ENCODE measurements around the gene SPNS3. TPM values are rescaled to one million over a fixed set of nuclear protein-coding genes. Genes with fewer than 3 reads are reported as not detected.

The SPNS3 gene
- total RNA-seq, 1 donor from 2014 or later: not detected

DNA sequence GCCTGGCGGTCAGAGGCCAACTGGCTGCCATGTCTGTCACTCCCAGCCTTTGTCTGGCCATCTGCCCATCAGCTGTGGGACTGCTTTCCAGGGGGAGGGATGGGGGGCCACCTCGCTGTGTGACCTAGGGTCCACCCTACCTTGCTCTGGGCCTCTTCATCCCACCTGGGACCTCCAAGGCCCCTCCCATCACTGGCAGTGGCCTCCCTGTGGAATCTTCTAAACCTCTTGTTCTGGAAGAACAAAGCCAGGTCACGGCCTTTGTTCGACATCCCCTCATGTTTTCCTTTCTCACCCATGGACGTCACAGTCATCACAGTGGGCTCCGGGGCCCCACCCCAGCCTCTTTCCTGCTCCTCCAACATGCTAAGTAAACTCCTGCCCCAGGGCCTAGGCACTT is 88.9 kb downstream of the SPNS3 start:
- ATAC-seq (no peak), DNase-seq (ENCODE audit: low spot score) (no peak)

DNA sequence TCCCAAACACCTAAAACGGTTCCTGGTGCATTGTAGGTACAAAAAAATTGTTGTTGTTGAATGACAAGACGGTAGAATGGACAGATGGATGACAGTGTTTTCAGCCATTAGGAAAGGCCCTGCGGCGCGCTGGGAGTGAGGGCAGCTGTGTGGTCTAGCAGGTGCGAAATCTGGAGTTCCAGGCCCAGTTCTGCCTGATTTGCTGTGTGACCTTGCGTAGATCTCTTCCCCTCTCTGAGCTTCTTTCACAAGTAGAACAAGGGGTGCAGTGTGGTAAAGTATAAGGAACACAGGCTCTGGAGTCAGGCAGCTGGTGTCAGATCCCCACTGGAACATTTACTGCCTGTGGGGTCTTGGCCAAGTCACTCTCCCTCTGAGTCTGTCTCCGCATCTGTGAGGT is 90.2 kb downstream of the SPNS3 start:
- no peak for DNase-seq (ENCODE audit: low spot score)
- ATAC-seq: no peak

DNA sequence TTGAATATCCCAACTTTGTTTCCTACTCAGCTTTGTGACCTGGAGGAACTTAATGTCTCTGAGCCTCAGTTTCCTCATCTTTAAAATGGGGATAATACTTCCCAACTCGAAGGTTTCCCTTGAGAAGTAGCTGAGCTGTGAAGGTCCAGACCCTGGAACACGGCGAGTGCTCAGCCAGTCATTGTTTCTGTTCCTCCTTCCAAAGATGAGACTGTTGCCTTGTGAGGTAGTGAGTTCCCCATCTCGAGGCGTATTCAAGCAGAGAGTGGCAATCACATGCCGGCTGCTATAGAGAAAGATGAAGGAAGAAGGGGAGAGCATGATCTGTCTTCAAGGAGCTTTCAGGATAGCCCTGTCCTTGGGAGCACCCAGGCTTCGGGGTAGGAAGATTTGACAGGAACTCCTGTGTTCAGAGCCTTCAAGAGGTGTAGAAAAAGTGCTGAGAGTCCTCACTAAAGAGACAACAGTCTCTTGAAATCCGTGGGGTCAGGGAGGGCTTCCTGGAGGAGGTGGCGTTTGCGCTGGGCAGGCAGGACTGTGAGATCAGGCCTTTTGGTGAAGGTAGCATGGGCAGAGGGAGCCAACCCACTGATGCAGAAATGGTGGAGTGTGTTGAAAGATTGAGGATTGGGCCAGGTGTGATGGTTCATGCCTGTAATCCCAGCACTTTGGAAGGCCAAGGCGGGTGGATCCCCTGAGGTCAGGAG is 92.1 kb downstream of the SPNS3 start:
- DNase-seq (ENCODE audit: low spot score): no peak
- ATAC-seq: no peak

DNA sequence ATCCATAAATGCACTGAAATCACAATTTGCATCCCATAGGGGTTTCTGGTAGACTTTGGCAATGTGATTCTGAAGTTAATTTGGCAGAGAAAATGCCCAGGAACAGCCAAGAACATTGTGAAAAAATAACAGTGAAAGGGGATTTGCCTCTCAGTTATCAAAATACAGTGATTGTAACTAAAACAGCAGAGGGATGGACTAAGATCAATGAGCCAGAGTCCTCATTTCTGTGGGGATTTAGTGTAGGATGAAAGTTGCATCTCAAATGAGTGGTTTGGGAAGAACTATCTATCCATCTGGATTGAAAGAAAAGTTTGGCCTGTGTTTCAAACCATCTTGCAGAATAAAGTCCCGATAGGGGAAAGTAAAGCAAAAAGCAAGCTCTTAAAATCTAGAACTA is 93.4 kb downstream of the SPNS3 start:
- ATAC-seq (no peak), DNase-seq (ENCODE audit: low spot score) (no peak)

DNA sequence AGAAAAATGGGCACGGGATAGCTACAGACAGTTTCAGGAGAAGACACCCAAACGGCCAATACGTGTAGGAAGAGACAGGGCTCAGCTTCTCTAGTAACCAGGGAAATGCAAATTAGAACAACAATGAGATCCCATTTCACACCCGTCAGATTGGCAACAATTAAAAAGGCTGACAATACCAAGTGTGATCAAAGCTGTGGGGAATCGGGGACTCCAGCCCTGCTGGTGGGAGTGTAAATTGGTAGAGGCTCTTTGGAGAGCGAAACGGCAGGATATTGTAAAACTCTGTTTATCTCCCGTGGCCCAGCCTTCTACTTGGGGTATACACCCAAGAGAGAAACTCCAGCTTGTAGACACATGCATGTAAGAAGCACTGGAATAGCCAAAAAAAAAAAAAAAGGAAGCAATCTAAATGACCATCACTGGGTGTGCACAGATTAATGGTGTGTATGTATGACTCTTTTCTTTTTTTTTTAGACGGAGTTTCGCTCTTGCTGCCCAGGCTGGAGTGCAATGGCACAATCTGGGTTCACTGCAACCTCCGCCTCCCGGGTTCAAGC is 93.9 kb downstream of the SPNS3 start:
- no peak for DNase-seq (ENCODE audit: low spot score)
- no peak for ATAC-seq

DNA sequence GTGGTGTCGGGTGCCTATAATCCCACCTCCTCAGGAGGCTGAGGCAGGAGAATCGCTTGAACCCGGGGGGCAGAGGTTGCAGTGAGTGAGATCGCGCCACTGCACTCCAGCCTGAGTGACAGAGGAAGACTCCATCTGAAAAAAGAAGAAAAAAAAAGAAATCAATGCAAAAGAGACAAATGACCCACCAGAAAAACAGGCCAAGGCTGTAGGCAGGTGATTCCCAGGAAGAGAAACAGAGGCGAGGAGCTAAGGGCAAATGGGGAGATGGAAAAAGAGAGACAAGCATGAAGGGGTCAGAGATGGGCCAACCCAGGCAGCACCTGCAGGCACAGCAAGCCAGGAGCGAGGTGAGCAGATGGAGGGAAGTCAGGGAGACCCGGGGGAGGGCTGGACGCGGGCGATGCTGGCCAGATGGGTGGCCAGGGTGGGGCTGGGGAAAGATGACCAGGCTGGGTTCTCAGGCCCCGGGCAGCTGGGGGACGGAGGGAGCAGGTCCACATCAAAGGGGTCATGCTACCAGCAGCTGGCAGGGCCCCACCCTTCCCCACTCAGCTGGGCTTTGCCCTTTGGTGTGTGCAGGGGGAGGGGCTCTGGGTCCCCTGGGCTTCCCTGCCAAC is 95.9 kb downstream of the SPNS3 start:
- no peak for DNase-seq (ENCODE audit: low spot score)
- no peak for ATAC-seq

DNA sequence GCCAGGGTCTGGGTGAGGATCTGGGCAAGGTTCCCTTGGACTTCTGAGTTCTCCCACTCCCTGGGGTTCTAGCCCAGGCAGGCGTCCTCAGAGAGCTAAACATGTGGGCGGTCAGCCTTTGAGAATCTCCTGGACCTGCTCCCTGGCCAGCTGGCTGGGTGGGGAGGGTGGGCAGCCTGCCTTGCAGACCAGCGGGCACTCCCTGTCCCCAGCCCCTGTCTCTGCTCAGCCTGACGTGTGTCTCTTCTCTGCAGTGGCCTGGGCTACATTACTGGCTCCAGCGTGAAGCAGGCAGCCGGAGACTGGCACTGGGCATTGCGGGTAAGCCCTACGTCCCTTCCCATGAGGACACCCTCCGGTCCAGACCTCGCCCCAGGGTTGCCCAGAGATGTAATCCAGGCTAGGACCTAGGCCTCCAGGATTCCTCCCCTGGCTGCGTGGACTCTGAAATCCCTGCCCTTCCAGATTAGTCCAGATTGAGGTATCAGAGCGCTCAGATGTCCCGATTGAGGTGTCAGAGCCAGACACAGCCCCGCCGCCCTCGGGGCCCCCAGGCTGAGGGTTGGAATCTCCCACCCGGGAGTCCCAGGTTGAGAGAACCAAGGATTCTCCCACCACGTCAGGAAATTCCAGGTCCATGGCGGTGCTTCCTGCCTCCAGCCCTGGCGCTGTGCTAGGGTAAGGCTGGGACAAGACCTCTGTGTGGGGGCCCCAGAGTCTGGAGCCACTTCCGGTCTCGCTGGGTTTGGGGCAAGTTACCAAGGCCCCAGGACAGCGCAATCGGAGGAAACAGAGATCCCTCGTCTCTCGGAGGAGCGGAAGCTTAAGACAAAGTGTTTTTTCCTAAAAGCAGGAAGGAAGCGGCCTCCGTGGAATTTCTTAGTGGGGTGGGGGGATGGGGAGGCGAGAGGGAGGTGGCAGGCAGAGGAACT is 97.3 kb downstream of the SPNS3 start:
- ATAC-seq (no peak), DNase-seq (ENCODE audit: low spot score) (no peak)

DNA sequence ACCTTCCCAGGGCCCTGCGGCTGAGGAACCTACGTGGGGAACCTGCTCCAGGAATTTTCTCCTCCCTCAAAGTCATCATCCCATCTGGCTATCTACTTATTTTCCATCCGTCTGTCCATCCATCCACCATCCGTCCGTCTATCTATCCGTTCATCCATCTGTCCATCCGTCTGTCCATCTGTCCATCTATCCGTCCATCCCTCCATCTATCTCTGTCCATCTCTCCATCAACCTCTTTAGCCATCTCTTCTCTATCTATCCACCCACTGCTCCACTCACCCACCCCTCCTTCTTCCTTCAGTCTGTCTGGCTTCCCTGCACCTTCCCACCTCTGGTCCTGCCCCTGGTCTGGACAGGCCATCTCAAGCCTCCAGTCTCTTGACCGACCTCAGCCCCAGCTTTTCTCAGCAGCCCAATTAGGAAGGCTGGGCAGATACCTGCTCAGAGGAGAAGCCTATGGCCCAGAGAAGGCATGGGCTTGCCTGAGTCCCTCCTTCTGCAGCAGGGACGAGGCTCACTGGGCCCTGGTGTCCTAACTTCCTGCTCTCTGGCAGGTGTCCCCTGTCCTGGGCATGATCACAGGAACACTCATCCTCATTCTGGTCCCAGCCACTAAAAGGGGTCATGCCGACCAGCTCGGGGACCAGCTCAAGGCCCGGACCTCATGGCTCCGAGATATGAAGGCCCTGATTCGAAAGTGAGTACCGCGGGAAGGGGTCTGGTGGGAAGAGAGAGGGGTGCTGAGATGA is 98.4 kb downstream of the SPNS3 start:
- ATAC-seq: no peak
- no peak for DNase-seq (ENCODE audit: low spot score)

DNA sequence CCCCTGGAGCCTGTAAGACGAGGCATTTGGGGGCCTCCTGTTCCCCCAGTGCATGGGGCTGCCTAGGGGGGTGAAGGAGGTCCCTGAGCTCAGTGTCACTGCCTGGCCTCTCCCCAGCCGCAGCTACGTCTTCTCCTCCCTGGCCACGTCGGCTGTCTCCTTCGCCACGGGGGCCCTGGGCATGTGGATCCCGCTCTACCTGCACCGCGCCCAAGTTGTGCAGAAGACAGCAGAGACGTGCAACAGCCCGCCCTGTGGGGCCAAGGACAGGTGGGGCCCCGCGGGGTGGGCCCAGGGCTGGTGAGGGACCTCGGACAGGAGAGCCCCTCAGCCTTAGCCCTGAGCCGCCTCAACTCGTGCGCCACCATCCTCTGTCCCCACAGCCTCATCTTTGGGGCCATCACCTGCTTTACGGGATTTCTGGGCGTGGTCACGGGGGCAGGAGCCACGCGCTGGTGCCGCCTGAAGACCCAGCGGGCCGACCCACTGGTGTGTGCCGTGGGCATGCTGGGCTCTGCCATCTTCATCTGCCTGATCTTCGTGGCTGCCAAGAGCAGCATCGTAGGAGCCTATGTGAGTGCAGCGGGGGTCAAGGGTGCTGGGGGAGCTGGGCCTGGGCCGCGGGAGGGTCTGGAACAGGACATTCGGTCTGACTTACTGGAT is 99.3 kb downstream of the SPNS3 start:
- DNase-seq (ENCODE audit: low spot score): no peak
- no peak for ATAC-seq

DNA sequence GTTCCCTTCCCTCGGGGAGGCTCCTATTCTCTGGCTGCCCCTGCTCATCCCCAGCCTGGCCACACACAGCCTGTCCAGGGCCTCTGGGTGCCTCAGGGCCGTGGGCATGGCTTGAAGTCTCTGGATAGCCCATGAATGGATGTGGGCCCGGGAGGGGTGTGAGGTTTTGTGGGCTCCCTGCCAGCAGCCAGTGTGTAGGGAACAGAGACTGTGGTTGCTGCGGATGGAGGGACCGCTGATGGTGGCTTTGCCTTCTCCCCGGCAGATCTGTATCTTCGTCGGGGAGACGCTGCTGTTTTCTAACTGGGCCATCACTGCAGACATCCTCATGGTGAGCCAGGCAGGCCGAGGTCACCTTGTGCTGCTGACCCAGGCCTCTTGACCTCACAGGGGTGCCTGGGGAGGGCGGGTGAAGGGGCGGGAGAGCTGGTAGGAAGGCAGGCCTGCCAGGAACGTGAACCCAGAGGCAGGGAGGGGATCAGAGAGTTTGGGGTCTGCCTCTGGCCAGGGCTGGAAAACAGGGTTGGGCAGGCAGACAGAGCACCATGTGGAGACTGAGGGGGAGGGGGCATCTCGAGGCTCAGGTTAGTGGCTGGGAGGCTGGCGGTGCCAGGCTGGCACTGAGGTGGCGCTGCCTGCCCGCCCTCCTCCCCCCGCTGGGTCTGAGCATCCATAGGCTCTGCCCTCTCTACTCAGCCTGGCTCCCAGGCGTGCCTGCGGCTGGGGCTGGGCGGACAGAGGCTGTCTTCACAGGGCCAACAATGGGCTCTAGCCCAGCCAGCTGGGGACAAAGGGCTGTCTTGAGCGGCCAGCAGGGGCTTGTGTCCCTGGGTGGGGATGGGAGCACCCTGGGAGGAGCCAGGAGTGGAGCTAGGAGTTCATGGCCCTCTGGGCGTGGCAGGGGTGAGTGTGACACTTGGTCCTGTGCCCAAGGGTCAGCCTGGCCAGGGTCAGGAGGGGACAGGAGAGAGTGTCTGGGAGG is 100.1 kb downstream of the SPNS3 start:
- DNase-seq (ENCODE audit: low spot score) (peak; percentile 76), ATAC-seq (peak; percentile 69)

DNA sequence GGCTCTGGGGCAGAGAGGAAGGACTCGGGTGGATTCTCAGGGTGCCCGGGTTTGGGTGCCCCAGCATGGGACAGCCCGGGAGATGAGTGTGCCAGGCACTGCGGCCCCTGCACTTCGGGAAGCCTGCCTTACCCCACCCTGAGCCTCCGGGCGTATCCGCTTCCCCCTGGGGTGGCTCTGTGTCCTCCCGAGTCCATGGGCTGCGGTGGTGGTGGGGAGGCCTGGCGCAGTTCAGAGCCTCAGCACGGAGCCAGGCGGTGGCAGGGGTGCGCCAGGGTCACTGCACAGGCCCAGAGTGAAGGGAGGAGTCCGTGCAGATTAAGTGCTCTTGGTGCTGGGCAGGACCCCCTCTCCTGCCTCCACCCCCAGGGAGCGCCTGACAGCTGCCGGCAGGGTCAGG is 100.8 kb downstream of the SPNS3 start:
- DNase-seq (ENCODE audit: low spot score) (no peak), ATAC-seq (peak; percentile 20)

DNA sequence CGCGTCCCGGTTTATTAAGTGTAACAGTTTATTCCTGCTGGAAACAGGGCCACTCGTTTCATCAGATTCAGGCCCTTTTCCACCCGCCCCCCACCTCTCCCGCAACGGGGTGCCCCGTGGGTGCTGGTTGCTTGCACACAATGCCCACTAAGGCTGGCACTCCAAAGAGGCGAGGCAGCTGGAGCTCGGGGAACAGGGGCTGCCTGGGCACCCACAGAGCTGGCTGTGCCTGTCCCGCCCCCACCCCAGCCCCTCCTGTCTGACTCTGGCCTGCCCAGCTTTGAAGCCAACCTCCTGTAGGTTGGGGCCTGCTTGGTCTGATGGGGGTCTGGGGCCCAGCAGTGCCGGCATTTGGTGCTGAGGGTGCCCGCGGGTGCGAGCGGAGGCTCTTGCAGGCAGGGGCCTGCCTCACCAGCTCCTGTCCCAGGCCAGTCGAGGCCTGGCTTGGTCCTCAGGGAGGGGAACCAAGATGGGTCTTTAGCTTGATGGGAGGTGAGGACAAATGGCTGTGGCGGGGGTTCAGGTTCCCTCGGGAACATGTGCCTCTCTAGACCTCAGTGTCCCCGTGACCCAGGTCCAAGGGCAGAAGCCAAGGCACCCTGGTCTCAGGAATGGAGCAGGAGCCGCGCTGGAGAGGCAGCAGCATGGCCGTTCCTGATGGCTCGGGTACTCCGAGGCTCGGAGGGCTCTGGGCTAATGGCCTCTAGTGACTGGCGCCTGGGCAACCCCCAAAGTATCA is 101.4 kb downstream of the SPNS3 start:
- DNase-seq (ENCODE audit: low spot score) (no peak), ATAC-seq (no peak)

DNA sequence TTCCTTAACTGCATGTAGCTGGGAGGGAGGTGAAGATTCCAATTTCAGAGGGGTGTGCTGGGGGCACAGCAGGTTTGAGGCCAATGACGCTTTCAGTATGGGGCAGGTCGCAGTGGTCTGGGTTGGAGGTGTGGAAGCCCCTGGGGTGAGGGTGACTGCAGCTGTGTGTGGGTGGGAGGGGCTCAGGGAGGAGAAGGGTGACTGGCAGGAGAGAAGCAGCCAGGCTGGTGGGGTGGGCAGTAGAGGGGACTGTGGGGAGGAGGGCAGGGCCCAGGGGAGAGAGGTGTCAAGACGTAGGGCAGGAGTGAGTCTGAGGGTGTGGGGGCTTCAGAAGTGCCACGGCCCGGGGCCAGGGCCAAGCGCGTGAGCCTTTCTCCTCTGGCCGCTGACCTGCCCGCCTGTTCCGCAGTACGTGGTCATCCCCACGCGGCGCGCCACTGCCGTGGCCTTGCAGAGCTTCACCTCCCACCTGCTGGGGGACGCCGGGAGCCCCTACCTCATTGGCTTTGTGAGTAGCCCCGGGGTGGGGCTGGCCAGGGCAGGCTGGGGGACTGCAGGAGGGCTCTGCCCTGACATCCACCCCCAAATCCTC is 102.0 kb downstream of the SPNS3 start:
- ATAC-seq (no peak), DNase-seq (ENCODE audit: low spot score) (no peak)

DNA sequence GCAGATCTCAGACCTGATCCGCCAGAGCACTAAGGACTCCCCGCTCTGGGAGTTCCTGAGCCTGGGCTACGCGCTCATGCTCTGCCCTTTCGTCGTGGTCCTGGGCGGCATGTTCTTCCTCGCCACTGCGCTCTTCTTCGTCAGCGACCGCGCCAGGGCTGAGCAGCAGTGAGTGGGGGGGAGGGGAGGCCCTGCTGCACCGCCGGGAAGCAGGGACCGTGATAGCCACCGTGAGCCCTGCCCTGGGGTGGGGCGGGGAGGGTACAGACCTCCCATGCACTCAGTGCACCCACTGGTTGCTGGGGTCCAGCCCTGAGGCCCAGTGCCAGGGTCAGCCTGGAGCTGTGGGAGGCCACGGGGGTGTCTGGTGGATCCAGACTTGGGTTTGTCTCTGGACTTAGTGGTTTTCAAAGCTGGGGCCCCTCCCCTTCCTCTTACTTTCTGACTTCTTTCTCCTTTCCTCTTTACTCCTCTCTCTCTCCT is 102.6 kb downstream of the SPNS3 start:
- DNase-seq (ENCODE audit: low spot score) (no peak), ATAC-seq (no peak)

DNA sequence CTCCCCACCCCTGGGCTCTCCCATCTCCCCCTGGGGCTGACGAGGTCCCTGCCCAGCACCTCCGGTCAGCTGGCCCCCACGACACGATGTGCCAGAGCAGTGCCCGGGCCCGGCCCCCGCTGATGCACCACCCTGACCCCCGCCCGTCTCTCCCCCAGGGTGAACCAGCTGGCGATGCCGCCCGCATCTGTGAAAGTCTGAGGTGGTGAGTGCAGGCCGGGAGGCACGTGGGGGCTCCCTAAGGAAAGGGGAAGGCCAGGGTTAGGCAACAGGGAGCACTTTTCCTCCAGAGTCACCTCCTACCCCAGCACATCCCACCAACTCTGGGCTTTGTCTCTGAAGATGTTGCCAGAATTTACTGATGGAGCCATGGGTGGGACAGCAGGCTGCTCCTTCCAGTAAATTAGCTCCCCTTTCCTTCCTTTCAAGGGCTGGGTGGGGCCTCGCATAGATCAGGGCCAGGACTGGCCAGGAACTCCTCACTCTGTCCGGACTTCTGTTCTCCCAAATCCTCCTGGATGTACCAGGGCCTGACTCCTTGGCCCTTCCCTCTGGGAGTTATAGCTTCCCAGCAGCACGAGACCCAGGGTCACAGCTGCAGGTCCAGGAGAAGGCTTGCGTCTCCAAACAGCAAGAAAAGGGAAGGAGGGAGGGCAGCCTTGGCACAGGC is 103.1 kb downstream of the SPNS3 start:
- DNase-seq (ENCODE audit: low spot score) (no peak), ATAC-seq (no peak)

Measured in left lobe of liver (tissue), 2 donors.